HCT116 (cell line): ENCODE data around the gene PLD6. TPM values are rescaled to one million over a fixed set of nuclear protein-coding genes. Genes with fewer than 3 reads are reported as not detected.

ENCODE experiments used
- ATAC-seq: fragments of 200-7000 bp; cut with Tn5 transposase; 2 replicates; pipeline ENCODE4 v1.9.1; 2020; ENCODE audit warnings: mild to moderate bottlenecking, moderate library complexity
- BruUV-seq: library from RNA; stranded (reverse); fragments of 400-500 nt; replicated peaks from 2 replicates; lab custom pipeline; 2021; lab: Mats Ljungman, UMichigan
- CTCF ChIA-PET: fragments of 300-600 bp; sonication (Branson Sonifier 250); formaldehyde crosslinking; loops from one replicate; lab custom pipeline; 2021; ENCODE audit warnings: antibody characterized with exemption; lab: Charles Lee
- POLR2A ChIA-PET: fragments of 300-600, 350-600 bp; sonication (Branson Sonifier 250); formaldehyde crosslinking; loops from one replicate; lab custom pipeline; 2021; ENCODE audit warnings: antibody characterized with exemption; lab: Charles Lee
- RAD21 ChIA-PET, 2 experiments: fragments of 300-600 bp; sonication (Branson Sonifier 250); formaldehyde crosslinking; loops; one replicate each; lab custom pipeline; 2023; ENCODE audit warnings: low total read pairs in 2 of 2; ENCODE audit not compliant: uncharacterized antibody in 2 of 2, unreplicated experiment in 2 of 2, low non-redundant PET in 1 of 2; lab: Charles Lee
- DNase-seq: peaks from one replicate; pipeline ENCODE4 v3.0.0-alpha.2; 2010; ENCODE audit warnings: low read depth, low spot score
- H2AFZ ChIP-seq: fragments of 200-600 bp; shearing (Covaris generic), sonication (generic); 2 replicates; pipeline ENCODE4 v1.6.1; 2017; ENCODE audit warnings: low read depth, mixed run types, mixed read lengths, antibody characterized with exemption, low read length; ENCODE audit not compliant: poor library complexity, severe bottlenecking
- H3K27ac ChIP-seq: 2 replicates; pipeline ENCODE4 v1.5.1; 2012; ENCODE audit warnings: low read depth, low read length
- H3K27me3 ChIP-seq: fragments of 200-600 bp; sonication (generic); 2 replicates; pipeline ENCODE4 v1.6.1; 2016; ENCODE audit warnings: mixed run types, low read length, mixed read lengths; ENCODE audit not compliant: insufficient read depth
- H3K36me3 ChIP-seq, 2 experiments: fragments of 200-500 bp in 1 of 2; fragments of 200-600 bp in 1 of 2; sonication (Bioruptor generic) in 1 of 2; sonication (generic) in 1 of 2; 2 replicates each; pipeline versions ENCODE4 v1.5.1 to v1.6.1; 2014 to 2016; ENCODE audit warnings: low read length in 2 of 2, inconsistent platforms in 1 of 2, mixed read lengths in 1 of 2, mixed run types in 1 of 2; ENCODE audit not compliant: insufficient read depth in 2 of 2, control insufficient read depth in 1 of 2
- H3K4me1 ChIP-seq, 2 experiments: fragments of 200-600 bp in 1 of 2; sonication (generic) in 1 of 2; 2 replicates each; pipeline versions ENCODE4 v1.5.1 to v1.6.1; 2012 to 2017; ENCODE audit warnings: low read length in 2 of 2, inconsistent platforms in 1 of 2, mild to moderate bottlenecking in 1 of 2, mixed read lengths in 1 of 2, mixed run types in 1 of 2, moderate library complexity in 1 of 2; ENCODE audit not compliant: insufficient read depth in 2 of 2, control insufficient read depth in 1 of 2
- H3K4me2 ChIP-seq: fragments of 200-600 bp; sonication (generic); 2 replicates; pipeline ENCODE4 v1.6.1; 2017; ENCODE audit warnings: mixed run types, low read length, mixed read lengths
- H3K4me3 ChIP-seq, 2 experiments: fragments of 200-600 bp in 1 of 2; sonication (generic) in 1 of 2; replicated peaks in 1 of 2; 2 replicates each; pipeline ENCODE4 v1.5.1; 2011 to 2016; ENCODE audit warnings: low read length in 2 of 2, control low read depth in 1 of 2, low read depth in 1 of 2, mild to moderate bottlenecking in 1 of 2, mixed read lengths in 1 of 2, mixed run types in 1 of 2
- H3K79me2 ChIP-seq: fragments of 200-600 bp; sonication (generic); 2 replicates; pipeline ENCODE4 v1.6.1; 2017; ENCODE audit warnings: mild to moderate bottlenecking, mixed run types, low read length, moderate library complexity, mixed read lengths; ENCODE audit not compliant: insufficient read depth
- H3K9ac ChIP-seq: fragments of 200-600 bp; sonication (generic); 2 replicates; pipeline ENCODE4 v1.6.1; 2016; ENCODE audit warnings: low read length, mixed read lengths
- H3K9me2 ChIP-seq: fragments of 200-600 bp; sonication (generic), shearing (Covaris generic); 2 replicates; pipeline ENCODE4 v1.6.1; 2017; ENCODE audit warnings: mixed run types, mild to moderate bottlenecking, moderate library complexity; ENCODE audit not compliant: insufficient read depth
- H3K9me3 ChIP-seq, 2 experiments: fragments of 200-500 bp in 1 of 2; fragments of 200-600 bp in 1 of 2; sonication (Bioruptor generic) in 1 of 2; sonication (generic) in 1 of 2; 2 replicates each; pipeline ENCODE4 v1.6.1; 2014 to 2017; ENCODE audit warnings: low read length in 2 of 2, mixed read lengths in 2 of 2, inconsistent platforms in 1 of 2, low read depth in 1 of 2, mild to moderate bottlenecking in 1 of 2, mixed run types in 1 of 2, moderate library complexity in 1 of 2; ENCODE audit not compliant: control insufficient read depth in 1 of 2, insufficient read depth in 1 of 2
- H4K20me1 ChIP-seq: fragments of 200-600 bp; sonication (generic), shearing (Covaris generic); 2 replicates; pipeline ENCODE4 v1.6.1; 2017; ENCODE audit warnings: mixed run types, mild to moderate bottlenecking, moderate library complexity; ENCODE audit not compliant: insufficient read depth
- CBX3 ChIP-seq: IDR thresholded peaks from 2 replicates; pipeline ENCODE4 v1.6.1; 2012; ENCODE audit warnings: low read depth
- EGR1 ChIP-seq: IDR thresholded peaks from 2 replicates; pipeline ENCODE4 v1.6.1; 2012; ENCODE audit warnings: low read depth
- ELF1 ChIP-seq: IDR thresholded peaks from 2 replicates; pipeline ENCODE4 v1.6.1; 2012; ENCODE audit warnings: low read depth, borderline replicate concordance
- EZH2 ChIP-seq: fragments of 200-600 bp; sonication (generic); IDR thresholded peaks from 2 replicates; pipeline ENCODE4 v1.6.1; 2017; ENCODE audit warnings: antibody characterized with exemption, mixed run types
- EZH2phosphoT487 ChIP-seq: fragments of 200-600 bp; IDR thresholded peaks from 2 replicates; pipeline ENCODE4 v1.6.1; 2018; ENCODE audit warnings: antibody characterized with exemption, borderline replicate concordance
- FOSL1 ChIP-seq: IDR thresholded peaks from 2 replicates; pipeline ENCODE4 v1.6.1; 2012; ENCODE audit warnings: low read depth
- JUND ChIP-seq: IDR thresholded peaks from 2 replicates; pipeline ENCODE4 v1.6.1; 2012
- MAX ChIP-seq: IDR thresholded peaks from 2 replicates; pipeline ENCODE4 v1.6.1; 2012
- POLR2A ChIP-seq: IDR thresholded peaks from 2 replicates; pipeline ENCODE4 v1.7.0; 2011; ENCODE audit warnings: borderline replicate concordance; ENCODE audit not compliant: insufficient read depth, insufficient read length; ENCODE audit errors: extremely low read depth
- POLR2AphosphoS5 ChIP-seq: IDR thresholded peaks from 2 replicates; pipeline ENCODE4 v1.6.1; 2011; ENCODE audit warnings: mild to moderate bottlenecking, low read depth, low read length, moderate library complexity
- RAD21 ChIP-seq: IDR thresholded peaks from 2 replicates; pipeline ENCODE4 v1.6.1; 2012; ENCODE audit warnings: low read depth, mild to moderate bottlenecking
- SIN3A ChIP-seq: IDR thresholded peaks from 2 replicates; pipeline ENCODE4 v1.6.1; 2012; ENCODE audit warnings: low read depth
- SP1 ChIP-seq: IDR thresholded peaks from 2 replicates; pipeline ENCODE4 v1.6.1; 2012; ENCODE audit warnings: low read depth
- SRF ChIP-seq: IDR thresholded peaks from 2 replicates; pipeline ENCODE4 v1.6.1; 2012; ENCODE audit warnings: low read depth
- TCF7L2 ChIP-seq: IDR thresholded peaks from 2 replicates; pipeline ENCODE4 v1.7.0; 2011; ENCODE audit warnings: borderline replicate concordance, inconsistent platforms; ENCODE audit not compliant: insufficient read depth, insufficient read length; ENCODE audit errors: extremely low read depth
- YY1 ChIP-seq: IDR thresholded peaks from 2 replicates; pipeline ENCODE4 v1.6.1; 2011; ENCODE audit warnings: low read length, low read depth, moderate library complexity, mild to moderate bottlenecking; ENCODE audit not compliant: insufficient replicate concordance; ENCODE audit errors: extremely low read depth
- ZNF274 ChIP-seq: fragments of 200-500 bp; sonication (Bioruptor generic); IDR thresholded peaks from 2 replicates; pipeline ENCODE4 v1.6.1; 2014; ENCODE audit warnings: mild to moderate bottlenecking, low read depth, low read length, inconsistent platforms
- intact Hi-C: fragments of 100-400 bp; cut with micrococcal nuclease; formaldehyde crosslinking; loops from 2 replicates; pipeline ENCODE4 v1.10.0; 2022
- total RNA-seq: library from RNA; stranded (reverse); gene quantifications from one replicate; pipeline ENCODE4 v1.2.1, GENCODE V29; 2021; ENCODE audit not compliant: unreplicated experiment
- TF ChIP-seq, protein P1 (sequence below): IDR thresholded peaks from 2 replicates; pipeline ENCODE4 v1.6.1; 2012
- TF ChIP-seq, protein P2 (sequence below): IDR thresholded peaks from 2 replicates; pipeline ENCODE4 v1.6.1; 2011; ENCODE audit warnings: mild to moderate bottlenecking, low read length, moderate library complexity; ENCODE audit not compliant: insufficient replicate concordance; ENCODE audit errors: extremely low read depth
- TF ChIP-seq, protein P3 (sequence below), 3 experiments: fragments of 200-600 bp in 1 of 3; sonication (generic) in 1 of 3; IDR thresholded peaks in 2 of 3; conservative IDR thresholded peaks in 1 of 3; 2 replicates each; pipeline ENCODE4 v1.5.1; 2012 to 2017; ENCODE audit warnings: low read depth in 2 of 3, low read length in 2 of 3, antibody characterized with exemption in 1 of 3, borderline replicate concordance in 1 of 3, control low read depth in 1 of 3, mild to moderate bottlenecking in 1 of 3, mixed read lengths in 1 of 3, mixed run types in 1 of 3, moderate library complexity in 1 of 3; ENCODE audit not compliant: insufficient read depth in 1 of 3

PLD6 gene
- total RNA-seq, 1 experiment from 2014 or later, result 15.6 TPM

DNA sequence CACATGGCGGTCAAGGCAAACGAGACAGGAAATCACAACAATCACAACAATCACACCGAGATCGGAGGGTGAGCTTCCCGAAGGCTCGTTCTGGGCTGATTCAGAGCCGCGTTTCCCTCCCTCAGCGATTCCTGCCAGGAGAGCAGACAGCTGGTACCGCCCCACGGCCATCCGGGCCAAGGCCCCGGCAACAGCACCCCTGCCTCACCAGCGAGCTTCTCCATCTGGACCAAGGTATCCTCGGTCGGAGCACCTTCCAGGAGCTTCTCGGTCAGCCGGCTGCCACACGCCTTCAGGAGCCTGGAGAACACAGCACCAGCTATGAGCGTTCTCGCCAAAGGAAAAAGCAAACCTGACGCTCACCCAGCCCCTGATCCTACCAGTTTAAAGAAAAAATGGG lies 15.2 kb upstream of the PLD6 start (continued):
- TF ChIP-seq ZNF274 (no peak), YY1 (no peak), SRF (no peak), FOSL1 (no peak)
- TF ChIP-seq, all 23 proteins: peak for 0

- CTCF ChIA-PET, result no interaction called here
These were observed 14.4 kb upstream of the PLD6 start for GRCh38 chr17:17220529-17220928.

More at GRCh38 chr17:17220529-17220928, 14.4 kb upstream of the PLD6 start:
- no peak overlapping the region for H3K4me2 ChIP-seq
- H3K9me3 ChIP-seq, result no peaks in the 10 kb centered on the region
- TF ChIP-seq, protein P1, sequence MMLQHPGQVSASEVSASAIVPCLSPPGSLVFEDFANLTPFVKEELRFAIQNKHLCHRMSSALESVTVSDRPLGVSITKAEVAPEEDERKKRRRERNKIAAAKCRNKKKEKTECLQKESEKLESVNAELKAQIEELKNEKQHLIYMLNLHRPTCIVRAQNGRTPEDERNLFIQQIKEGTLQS, result no peak
- TF ChIP-seq EZH2phosphoT487 (no peak), CBX3 (no peak), ELF1 (no peak), SIN3A (no peak), FOSL1 (no peak), RAD21 (no peak), POLR2AphosphoS5 (no peak), POLR2A (no peak), ZNF274 (no peak), MAX (no peak), SP1 (no peak), JUND (no peak), EGR1 (no peak), TCF7L2 (no peak), EZH2 (no peak)
- TF ChIP-seq, protein P2, sequence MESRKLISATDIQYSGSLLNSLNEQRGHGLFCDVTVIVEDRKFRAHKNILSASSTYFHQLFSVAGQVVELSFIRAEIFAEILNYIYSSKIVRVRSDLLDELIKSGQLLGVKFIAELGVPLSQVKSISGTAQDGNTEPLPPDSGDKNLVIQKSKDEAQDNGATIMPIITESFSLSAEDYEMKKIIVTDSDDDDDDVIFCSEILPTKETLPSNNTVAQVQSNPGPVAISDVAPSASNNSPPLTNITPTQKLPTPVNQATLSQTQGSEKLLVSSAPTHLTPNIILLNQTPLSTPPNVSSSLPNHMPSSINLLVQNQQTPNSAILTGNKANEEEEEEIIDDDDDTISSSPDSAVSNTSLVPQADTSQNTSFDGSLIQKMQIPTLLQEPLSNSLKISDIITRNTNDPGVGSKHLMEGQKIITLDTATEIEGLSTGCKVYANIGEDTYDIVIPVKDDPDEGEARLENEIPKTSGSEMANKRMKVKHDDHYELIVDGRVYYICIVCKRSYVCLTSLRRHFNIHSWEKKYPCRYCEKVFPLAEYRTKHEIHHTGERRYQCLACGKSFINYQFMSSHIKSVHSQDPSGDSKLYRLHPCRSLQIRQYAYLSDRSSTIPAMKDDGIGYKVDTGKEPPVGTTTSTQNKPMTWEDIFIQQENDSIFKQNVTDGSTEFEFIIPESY, result no peak
- TF ChIP-seq, protein P3, sequence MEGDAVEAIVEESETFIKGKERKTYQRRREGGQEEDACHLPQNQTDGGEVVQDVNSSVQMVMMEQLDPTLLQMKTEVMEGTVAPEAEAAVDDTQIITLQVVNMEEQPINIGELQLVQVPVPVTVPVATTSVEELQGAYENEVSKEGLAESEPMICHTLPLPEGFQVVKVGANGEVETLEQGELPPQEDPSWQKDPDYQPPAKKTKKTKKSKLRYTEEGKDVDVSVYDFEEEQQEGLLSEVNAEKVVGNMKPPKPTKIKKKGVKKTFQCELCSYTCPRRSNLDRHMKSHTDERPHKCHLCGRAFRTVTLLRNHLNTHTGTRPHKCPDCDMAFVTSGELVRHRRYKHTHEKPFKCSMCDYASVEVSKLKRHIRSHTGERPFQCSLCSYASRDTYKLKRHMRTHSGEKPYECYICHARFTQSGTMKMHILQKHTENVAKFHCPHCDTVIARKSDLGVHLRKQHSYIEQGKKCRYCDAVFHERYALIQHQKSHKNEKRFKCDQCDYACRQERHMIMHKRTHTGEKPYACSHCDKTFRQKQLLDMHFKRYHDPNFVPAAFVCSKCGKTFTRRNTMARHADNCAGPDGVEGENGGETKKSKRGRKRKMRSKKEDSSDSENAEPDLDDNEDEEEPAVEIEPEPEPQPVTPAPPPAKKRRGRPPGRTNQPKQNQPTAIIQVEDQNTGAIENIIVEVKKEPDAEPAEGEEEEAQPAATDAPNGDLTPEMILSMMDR (IDR thresholded peaks at IDR 0.05 in 2 of 3, conservative IDR thresholded peaks at IDR 0.05 in 1 of 3; ENCODE audit: borderline replicate concordance in 1 of 3, insufficient read depth in 1 of 3, low read depth in 2 of 3, low read length in 2 of 3), result no peak
- peaks cover 17 to 37% of the 10 kb centered on the region in 2 experiments for H3K36me3 ChIP-seq
- no peak overlapping the region for H2AFZ ChIP-seq
- no peak overlapping the region for H3K4me3 ChIP-seq
- H3K4me1 ChIP-seq, result no peaks in the 10 kb centered on the region
- no peaks in the 10 kb centered on the region for H3K79me2 ChIP-seq
- ATAC-seq, result no peak
- ChIA-PET POLR2A (no interaction called here), RAD21 (no interaction called here)
- H3K27me3 ChIP-seq, result no peaks in the 10 kb centered on the region
- no TSS peak for BruUV-seq
- H3K9ac ChIP-seq, result no peak overlapping the region
- no peak for DNase-seq
- no peak overlapping the region for H3K27ac ChIP-seq
- no peaks in the 10 kb centered on the region for H3K9me2 ChIP-seq
- intact Hi-C loops, result no loop called here
- no peaks in the 10 kb centered on the region for H4K20me1 ChIP-seq
